DMS53 treated with DMSO at 0.1 percent for 48 hours (cell line): ENCODE measurements around the gene ABCG4.
"Not testable (repeated sequence)": the region's sequence is repeated elsewhere in the genome, so short reads cannot be mapped to it uniquely, and the experiment has no call there.

ENCODE experiments used
- DNase-seq: peaks from one replicate; lab custom pipeline; 2025; ENCODE audit not compliant: unreplicated experiment; lab: John Stamatoyannopoulos, UW

The ABCG4 gene

GRCh38 chr11:119115484-119116234 is 33.2 kb upstream of the ABCG4 start:
- DNase-seq: no peak

- DNase-seq: no peak
Measured at GRCh38 chr11:119116235-119116594, 32.6 kb upstream of the ABCG4 start.

- no peak for DNase-seq
Measured at GRCh38 chr11:119116601-119117000, 32.3 kb upstream of the ABCG4 start.

GRCh38 chr11:119117004-119117706 is 31.7 kb upstream of the ABCG4 start:
- DNase-seq: no peak

- no peak for DNase-seq
Measured at GRCh38 chr11:119118227-119118626, 30.6 kb upstream of the ABCG4 start.

GRCh38 chr11:119118946-119119345 is 29.9 kb upstream of the ABCG4 start:
- DNase-seq: no peak

GRCh38 chr11:119120639-119121007 is 28.2 kb upstream of the ABCG4 start:
- no peak for DNase-seq

GRCh38 chr11:119121008-119121810 is 27.6 kb upstream of the ABCG4 start, which contains the start of gene HINFP:
TSS of gene HINFP (plus strand) at chr11:119121580. CDS start at chr11:119126945, 5,365 bp downstream.
- peak; percentile 98 for DNase-seq

GRCh38 chr11:119121811-119122124 is 27.1 kb upstream of the ABCG4 start:
- DNase-seq: no peak

GRCh38 chr11:119125821-119126220 is 23.0 kb upstream of the ABCG4 start:
- no peak for DNase-seq

- no peak for DNase-seq
Measured at GRCh38 chr11:119126675-119127268, 22.1 kb upstream of the ABCG4 start.

- no peak for DNase-seq
Measured at GRCh38 chr11:119130662-119131061, 18.2 kb upstream of the ABCG4 start.

GRCh38 chr11:119134389-119134978 is 14.4 kb upstream of the ABCG4 start:
- no peak for DNase-seq

- not testable (repeated sequence) for DNase-seq
Measured at GRCh38 chr11:119139276-119139675, 9.6 kb upstream of the ABCG4 start.

- DNase-seq: peak; percentile 43
Measured at GRCh38 chr11:119144825-119145486, 3.9 kb upstream of the ABCG4 start.

GRCh38 chr11:119145551-119145950 is 3.3 kb upstream of the ABCG4 start:
- no peak for DNase-seq

GRCh38 chr11:119147604-119148333 is 1.1 kb upstream of the ABCG4 start:
- no peak for DNase-seq

GRCh38 chr11:119148720-119149017 is 183 bp upstream of the ABCG4 start:
- no peak for DNase-seq

- DNase-seq: no peak
Measured at GRCh38 chr11:119149786-119150275, 979 bp downstream of the ABCG4 start.

GRCh38 chr11:119152043-119152442 is 3.2 kb downstream of the ABCG4 start:
- no peak for DNase-seq
